SK-N-SH (cell line): ENCODE results near the gene KRTAP4-16. TPM values are rescaled to one million over a fixed set of nuclear protein-coding genes. Genes with fewer than 3 reads are reported as not detected.
A peak's percentile ranks its signal among the peaks of the same experiment; 100 is the strongest.
"Not testable (repeated sequence)": the region's sequence is repeated elsewhere in the genome, so short reads cannot be mapped to it uniquely, and the experiment has no call there.

ENCODE experiments used
- CTCF ChIA-PET: fragments of 300-600, 350-600 bp; formaldehyde crosslinking; extraction: SDS; loops from one replicate; lab custom pipeline; 2021; lab: Yijun Ruan, JAX
- POLR2A ChIA-PET: fragments of 350-600 bp; sonication (Branson Sonifier 250); formaldehyde crosslinking; extraction: SDS; loops from one replicate; lab custom pipeline; 2020; ENCODE audit warnings: antibody characterized with exemption, inconsistent platforms; lab: Yijun Ruan, JAX
- DNase-seq: peaks from one replicate; pipeline ENCODE4 v3.0.0; 2012
- H2AFZ ChIP-seq: fragments of 200-600 bp; sonication (generic); 2 replicates; pipeline ENCODE4 v1.8.1; 2016; ENCODE audit warnings: antibody characterized with exemption, mild to moderate bottlenecking, low read depth
- H3F3A ChIP-seq: fragments of 200-600 bp; sonication (generic); replicated peaks from 2 replicates; pipeline ENCODE3; 2016; ENCODE audit warnings: antibody characterized with exemption, mild to moderate bottlenecking; ENCODE audit not compliant: insufficient read depth
- H3K27ac ChIP-seq, 2 experiments: fragments of 200-500 bp in 1 of 2; fragments of 200-600 bp in 1 of 2; sonication (Bioruptor generic) in 1 of 2; sonication (generic), shearing (Covaris generic) in 1 of 2; 2 replicates each; pipeline versions ENCODE4 v1.5.1 to v1.6.1; 2014 to 2016; ENCODE audit warnings: low read depth in 2 of 2, inconsistent platforms in 1 of 2, low read length in 1 of 2, mild to moderate bottlenecking in 1 of 2, mixed read lengths in 1 of 2
- H3K27me3 ChIP-seq: fragments of 200-600 bp; sonication (generic), shearing (Covaris generic); 2 replicates; pipeline ENCODE4 v1.6.1; 2016; ENCODE audit warnings: mixed run types; ENCODE audit not compliant: insufficient read depth
- H3K36me3 ChIP-seq, 2 experiments: fragments of 200-500 bp in 1 of 2; fragments of 200-600 bp in 1 of 2; sonication (Bioruptor generic) in 1 of 2; sonication (generic) in 1 of 2; replicated peaks in 1 of 2; 2 replicates each; pipeline versions ENCODE3 to v1.5.1; 2014 to 2016; ENCODE audit warnings: low read length in 1 of 2, mild to moderate bottlenecking in 1 of 2; ENCODE audit not compliant: insufficient read depth in 2 of 2, control insufficient read depth in 1 of 2
- H3K4me1 ChIP-seq, 2 experiments: fragments of 200-500 bp in 1 of 2; fragments of 200-600 bp in 1 of 2; sonication (Bioruptor generic) in 1 of 2; sonication (generic), shearing (Covaris generic) in 1 of 2; 2 replicates each; pipeline versions ENCODE4 v1.5.1 to v1.6.1; 2014 to 2016; ENCODE audit warnings: low read depth in 1 of 2, low read length in 1 of 2, mixed run types in 1 of 2; ENCODE audit not compliant: insufficient read depth in 2 of 2, control insufficient read depth in 1 of 2
- H3K4me2 ChIP-seq: fragments of 200-600 bp; sonication (generic), shearing (Covaris generic); 2 replicates; pipeline ENCODE4 v1.6.1; 2017; ENCODE audit warnings: mixed run types
- H3K4me3 ChIP-seq, 2 experiments: fragments of 200-500 bp in 1 of 2; fragments of 200-600 bp in 1 of 2; sonication (Bioruptor generic) in 1 of 2; sonication (generic), shearing (Covaris generic) in 1 of 2; 2 replicates each; pipeline versions ENCODE4 v1.5.1 to v1.8.1; 2014 to 2016; ENCODE audit warnings: low read depth in 2 of 2, inconsistent platforms in 1 of 2, low read length in 1 of 2, mild to moderate bottlenecking in 1 of 2, mixed read lengths in 1 of 2, moderate library complexity in 1 of 2
- H3K79me2 ChIP-seq: fragments of 200-600 bp; sonication (generic); 2 replicates; pipeline ENCODE4 v1.8.1; 2017; ENCODE audit warnings: mild to moderate bottlenecking; ENCODE audit not compliant: insufficient read depth
- H3K9ac ChIP-seq: fragments of 200-600 bp; sonication (generic); 2 replicates; pipeline ENCODE4 v1.6.1; 2017; ENCODE audit warnings: mixed run types
- H3K9me2 ChIP-seq: fragments of 200-600 bp; sonication (generic); 2 replicates; pipeline ENCODE4 v1.6.1; 2017; ENCODE audit warnings: mixed run types
- H3K9me3 ChIP-seq: fragments of 200-600 bp; sonication (generic); 2 replicates; pipeline ENCODE4 v1.6.1; 2017; ENCODE audit warnings: mixed run types, mild to moderate bottlenecking, moderate library complexity
- H4K20me1 ChIP-seq: fragments of 200-600 bp; sonication (generic); 2 replicates; pipeline ENCODE4 v1.6.1; 2017; ENCODE audit warnings: mild to moderate bottlenecking, mixed run types; ENCODE audit not compliant: insufficient read depth
- CTCF ChIP-seq: fragments of 200-600 bp; sonication (generic); IDR thresholded peaks from 2 replicates; pipeline ENCODE4 v1.6.1; 2017; ENCODE audit warnings: antibody characterized with exemption, mild to moderate bottlenecking, moderate library complexity
- TCF12 ChIP-seq: IDR thresholded peaks from 2 replicates; pipeline ENCODE4 v1.4.0; 2012
- WGBS: methylation state at CpG from one replicate; pipeline ENCODE4 v1.1.6; 2017; ENCODE audit warnings: low lambda C conversion rate; 5-methylcytosine and 5-hydroxymethylcytosine counted together
- polyA plus RNA-seq, 3 experiments: library from polyadenylated mRNA; depleted of rRNA; stranded (reverse); fragments of >200 nt; gene quantifications; 2 replicates each; pipeline ENCODE4 v1.2.3, GENCODE V29; 2012
- TF ChIP-seq, protein P1 (sequence below): fragments of 150-350 bp; IDR thresholded peaks from 2 replicates; pipeline ENCODE4 v1.6.1; 2017; ENCODE audit warnings: antibody characterized with exemption, low read length, low read depth, borderline replicate concordance

The KRTAP4-16 gene
- polyA plus RNA-seq, 1 of the 3 experiments (the other 2 are of a cell fraction): not detected

DNA sequence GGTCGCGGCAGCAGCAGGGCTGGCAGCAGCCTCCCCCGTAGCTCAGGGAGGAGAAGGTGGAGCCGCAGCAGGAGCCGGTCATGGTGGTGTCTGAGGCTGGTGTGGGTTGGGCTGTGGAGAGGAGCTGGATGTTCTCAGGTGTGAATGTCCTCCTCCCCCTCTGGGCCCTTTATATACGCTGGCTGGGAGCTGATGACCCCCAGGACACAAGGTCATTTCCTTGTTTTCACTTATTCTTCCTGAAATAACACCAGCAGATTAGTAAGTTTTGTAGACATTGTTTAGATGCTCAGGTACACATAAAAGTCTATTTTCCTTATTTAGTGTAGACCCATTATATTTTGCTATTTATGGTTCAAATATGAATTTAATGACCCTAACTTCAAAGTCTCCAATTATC, 46.9 kb downstream of the KRTAP4-16 start, which contains the start of gene KRTAP2-2:
Gene KRTAP2-2, minus strand, starts transcription at position 101 of the 400 bp plus-strand sequence. Its CDS starts 19 bp downstream, at position 82.
- H3K9ac ChIP-seq, POLR2A ChIA-PET, H2AFZ ChIP-seq, H3K27me3 ChIP-seq, H3K4me2 ChIP-seq, H3K27ac ChIP-seq, H3K4me3 ChIP-seq, H3K79me2 ChIP-seq, DNase-seq, H3K4me1 ChIP-seq, H4K20me1 ChIP-seq, H3K9me2 ChIP-seq, H3K9me3 ChIP-seq, CTCF ChIA-PET, H3K36me3 ChIP-seq: not testable (repeated sequence)
- H3F3A ChIP-seq: peaks cover 16% of the 10 kb centered on the region
- 25% methylated on average over 1 of the region's 6 CpGs for WGBS

- H3K9me3 ChIP-seq, H3K36me3 ChIP-seq, H3K9ac ChIP-seq, H3K27me3 ChIP-seq, POLR2A ChIA-PET, H2AFZ ChIP-seq, H3K4me2 ChIP-seq, H3K79me2 ChIP-seq, H4K20me1 ChIP-seq, DNase-seq, H3K27ac ChIP-seq, H3K4me1 ChIP-seq, H3K9me2 ChIP-seq, H3K4me3 ChIP-seq: not testable (repeated sequence)
- 46% methylated on average over 7 of the region's 9 CpGs for WGBS
- H3F3A ChIP-seq: peaks cover 14% of the 10 kb centered on the region
- CTCF ChIA-PET: interaction anchor here (0.7 kb wide), 1 partner anchor 49 kb away, joined by 3 read pairs; no protein-coding TSS in a partner anchor
These were observed 47.5 kb downstream of the KRTAP4-16 start for GRCh38 chr17:41054556-41054955.

DNA sequence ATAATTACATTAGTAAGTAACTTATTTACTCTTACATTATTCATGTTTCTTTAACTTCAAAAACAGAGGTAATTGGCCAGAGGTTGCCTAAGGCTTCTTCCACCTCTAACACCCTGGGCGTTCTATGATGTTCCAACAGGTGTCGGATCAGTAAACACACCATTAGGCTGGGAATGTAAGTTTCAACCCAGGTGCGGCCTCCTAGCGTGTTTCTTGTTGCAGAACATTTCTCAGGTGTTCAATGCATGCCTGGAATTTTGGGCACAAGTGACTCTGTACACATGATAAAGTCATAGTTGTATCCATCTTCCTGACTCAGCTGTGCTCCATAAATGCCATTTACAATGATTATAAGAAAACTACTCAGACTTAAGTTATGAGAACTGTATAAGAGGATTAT, 48.0 kb downstream of the KRTAP4-16 start:
- Histone ChIP-seq H3K36me3 (peaks cover 0 to 4% of the 10 kb centered on the region in 2 experiments), H3K4me1 (peaks cover 0 to 5% of the 10 kb centered on the region in 2 experiments; a peak in 1 of 4 replicates), H2AFZ (no peak overlapping the region), H3K4me3 (no peak overlapping the region), H3K27me3 (no peaks in the 10 kb centered on the region), H3F3A (peaks cover 13% of the 10 kb centered on the region), H4K20me1 (no peaks in the 10 kb centered on the region), H3K27ac (no peak overlapping the region), H3K4me2 (no peak overlapping the region), H3K9me2 (no peaks in the 10 kb centered on the region), H3K79me2 (no peaks in the 10 kb centered on the region), H3K9me3 (no peaks in the 10 kb centered on the region), H3K9ac (no peak overlapping the region)
- WGBS: 38% methylated on average over 4 of the region's 4 CpGs
- CTCF ChIA-PET: interaction anchor here (0.7 kb wide), 1 partner anchor 48 kb away, joined by 3 read pairs; no protein-coding TSS in a partner anchor
- DNase-seq: no peak
- POLR2A ChIA-PET: no interaction called here
- TF ChIP-seq, protein P1, sequence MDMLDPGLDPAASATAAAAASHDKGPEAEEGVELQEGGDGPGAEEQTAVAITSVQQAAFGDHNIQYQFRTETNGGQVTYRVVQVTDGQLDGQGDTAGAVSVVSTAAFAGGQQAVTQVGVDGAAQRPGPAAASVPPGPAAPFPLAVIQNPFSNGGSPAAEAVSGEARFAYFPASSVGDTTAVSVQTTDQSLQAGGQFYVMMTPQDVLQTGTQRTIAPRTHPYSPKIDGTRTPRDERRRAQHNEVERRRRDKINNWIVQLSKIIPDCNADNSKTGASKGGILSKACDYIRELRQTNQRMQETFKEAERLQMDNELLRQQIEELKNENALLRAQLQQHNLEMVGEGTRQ: no peak

- CTCF ChIA-PET: interaction anchor here (1.3 kb wide), 1 partner anchor 34 kb away, joined by 5 read pairs; no protein-coding TSS in a partner anchor
- POLR2A ChIA-PET: no interaction called here
- TF ChIP-seq TCF12: peak; percentile 13; the same call in 1 of the 2 replicates
- TF ChIP-seq CTCF: no peak
These were observed 49.4 kb downstream of the KRTAP4-16 start for GRCh38 chr17:41052566-41052965.

More at GRCh38 chr17:41052566-41052965, 49.4 kb downstream of the KRTAP4-16 start:
- Histone ChIP-seq H3K9ac (no peak overlapping the region), H3K9me3 (no peaks in the 10 kb centered on the region), H3K36me3 (peaks cover 0 to 4% of the 10 kb centered on the region in 2 experiments), H3F3A (peaks cover 10% of the 10 kb centered on the region), H2AFZ (no peak overlapping the region), H4K20me1 (no peaks in the 10 kb centered on the region), H3K27me3 (no peaks in the 10 kb centered on the region), H3K79me2 (no peaks in the 10 kb centered on the region), H3K27ac (no peak overlapping the region), H3K4me1 (no peaks in the 10 kb centered on the region), H3K9me2 (no peaks in the 10 kb centered on the region), H3K4me3 (no peak overlapping the region), H3K4me2 (no peak overlapping the region)
- no peak for DNase-seq
